GM19468 (cell line): ENCODE data around the gene CCDC74B.
"Not testable (repeated sequence)": the region's sequence is repeated elsewhere in the genome, so short reads cannot be mapped to it uniquely, and the experiment has no call there.

ENCODE experiments used
- ATAC-seq: cut with Tn5 transposase; IDR thresholded peaks from one replicate; pipeline ENCODE4 v1.9.1; 2021; ENCODE audit warnings: mild to moderate bottlenecking, moderate library complexity, moderate number of reproducible peaks; ENCODE audit not compliant: unreplicated experiment; ENCODE audit errors: extremely low read depth

The CCDC74B gene

DNA sequence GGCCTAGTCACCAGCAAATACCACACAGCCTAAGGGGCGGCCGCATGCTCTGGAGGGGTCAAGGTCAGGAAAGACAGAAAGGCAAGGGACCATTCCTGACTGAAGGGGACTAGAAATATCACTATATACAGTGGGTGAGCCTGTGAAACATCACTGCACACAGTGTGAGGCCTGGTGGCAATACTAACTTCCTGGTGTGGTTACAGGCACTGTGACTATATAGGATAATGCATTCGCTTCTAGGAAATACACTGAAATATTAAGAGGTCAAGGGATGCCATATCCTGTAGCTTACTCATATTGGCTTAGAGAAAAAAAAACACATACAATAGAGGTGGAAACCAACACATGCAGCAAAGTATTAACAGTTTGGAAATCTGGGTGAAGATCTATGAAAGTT is 24.3 kb upstream of the CCDC74B start:
- not testable (repeated sequence) for ATAC-seq

DNA sequence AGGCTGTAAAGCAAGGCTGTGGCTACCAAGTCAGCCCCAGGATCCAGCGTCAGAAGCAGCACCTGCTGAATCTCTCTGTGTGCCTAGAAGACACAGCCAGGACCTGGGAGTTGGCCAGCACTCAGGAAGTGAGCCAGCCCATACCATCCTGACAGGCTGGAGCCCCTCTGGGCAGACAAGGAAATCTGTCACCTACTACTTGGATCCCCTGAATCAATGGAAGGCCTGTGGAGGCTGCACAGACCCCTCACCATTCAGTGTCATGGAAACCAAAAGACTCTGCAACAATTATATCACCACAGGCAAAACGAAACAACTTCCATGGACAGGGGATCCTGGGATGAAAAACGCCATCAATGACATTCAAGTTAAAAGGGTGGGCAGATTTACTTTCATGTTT is 21.7 kb upstream of the CCDC74B start:
- not testable (repeated sequence) for ATAC-seq

- ATAC-seq: no peak
Measured at GRCh38 chr2:130165293-130166016, 20.5 kb upstream of the CCDC74B start.

DNA sequence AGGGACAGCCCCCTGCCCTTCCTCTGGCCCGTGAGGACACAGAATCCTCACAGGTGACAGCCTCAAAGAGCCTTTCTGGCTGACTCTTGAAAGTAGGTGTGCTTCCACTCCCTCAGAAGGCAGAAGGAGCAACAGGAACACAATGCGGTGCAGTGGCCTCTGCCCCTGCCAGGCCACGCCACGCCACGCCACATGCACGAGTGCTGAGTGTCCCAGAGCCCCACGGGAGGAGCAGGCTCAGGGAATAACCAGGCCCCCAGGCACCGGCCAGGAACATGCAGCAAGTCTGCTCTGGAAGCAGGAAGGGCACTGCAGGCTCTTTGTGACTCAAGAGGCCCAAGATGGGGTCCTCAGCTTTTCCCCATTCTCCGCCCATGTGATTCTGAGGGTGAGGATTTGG is 18.1 kb upstream of the CCDC74B start:
- no peak for ATAC-seq

GRCh38 chr2:130162486-130162885 is 17.6 kb upstream of the CCDC74B start:
- ATAC-seq: not testable (repeated sequence)

DNA sequence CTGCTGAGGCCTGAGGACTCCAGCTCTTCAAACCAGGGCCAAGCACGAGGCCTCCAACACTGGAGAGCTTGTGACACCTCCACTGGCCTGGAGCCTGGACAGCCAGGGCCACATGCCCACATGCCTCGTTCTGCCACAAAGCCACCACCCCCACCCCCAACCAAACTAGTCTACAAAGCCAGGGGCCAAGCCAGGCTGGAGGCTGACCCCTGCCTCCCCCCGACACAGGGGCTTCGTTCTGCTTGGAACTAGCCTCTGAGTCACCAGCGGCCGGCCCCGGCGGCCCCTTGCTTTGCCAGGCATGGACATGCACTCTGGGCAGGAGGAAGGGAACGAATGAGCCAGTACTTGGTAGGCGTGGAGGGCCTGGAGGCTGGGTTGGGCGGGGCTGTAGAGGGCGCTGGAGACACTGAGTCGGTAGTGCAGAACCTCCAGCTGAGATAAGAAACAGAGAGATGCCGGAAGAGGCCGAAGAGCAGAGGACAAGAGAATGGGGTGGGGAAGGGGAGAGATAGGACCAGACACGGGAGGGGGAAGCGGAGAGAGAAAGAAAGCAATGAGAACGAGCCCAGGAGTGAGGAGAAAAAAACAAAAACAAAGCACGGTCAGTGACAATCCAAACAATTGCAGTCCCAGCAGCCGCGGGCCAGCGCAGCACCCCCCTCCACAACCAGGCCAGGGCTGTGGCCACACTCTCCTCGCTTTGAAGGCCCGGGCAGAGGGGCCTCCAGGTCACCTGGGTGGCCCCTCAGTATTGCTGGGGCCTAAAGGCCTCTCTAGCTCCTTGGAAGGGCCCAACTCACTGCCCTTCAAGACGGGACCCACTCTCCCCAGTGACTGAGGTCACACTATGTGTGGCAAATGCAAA is 16.2 kb upstream of the CCDC74B start:
- ATAC-seq: not testable (repeated sequence)

DNA sequence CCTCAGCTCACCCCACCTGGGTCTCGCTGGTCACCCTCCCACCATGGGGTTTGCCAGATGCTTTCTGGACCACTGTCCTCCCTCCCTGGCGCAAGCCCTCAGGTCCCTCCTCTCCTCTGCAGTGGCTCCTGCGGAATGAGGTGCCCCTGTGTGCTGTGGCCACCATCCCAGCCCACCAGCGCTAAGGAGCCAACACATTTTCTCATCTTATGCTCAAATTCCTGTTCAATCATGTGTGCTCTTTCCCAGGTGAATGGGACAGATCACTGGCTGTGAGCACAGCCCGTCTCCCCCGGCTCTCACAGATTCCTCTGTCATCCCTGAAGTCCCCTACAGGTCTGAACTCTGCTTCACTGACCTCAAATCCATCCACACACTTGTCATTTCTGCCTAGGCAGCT is 15.2 kb upstream of the CCDC74B start:
- no peak for ATAC-seq

DNA sequence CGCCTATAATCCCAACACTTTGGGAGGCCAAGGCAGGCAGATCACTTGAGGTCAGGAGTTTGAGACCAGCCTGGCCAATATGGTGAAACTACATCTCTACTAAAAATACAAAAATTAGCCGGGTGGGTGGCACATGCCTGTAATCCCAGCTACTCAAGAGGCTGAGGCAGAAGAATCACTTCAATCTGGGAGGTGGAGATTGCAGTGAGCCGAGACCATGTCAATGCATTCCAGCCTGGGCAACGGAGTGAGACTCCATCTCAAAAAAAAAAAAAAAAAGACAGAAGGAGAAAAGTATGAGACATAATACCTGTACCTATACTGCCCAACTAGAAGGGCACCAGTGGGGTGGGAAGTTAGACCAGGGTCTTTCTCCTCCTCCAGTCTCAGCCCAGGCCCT is 14.5 kb upstream of the CCDC74B start:
- ATAC-seq: not testable (repeated sequence)

DNA sequence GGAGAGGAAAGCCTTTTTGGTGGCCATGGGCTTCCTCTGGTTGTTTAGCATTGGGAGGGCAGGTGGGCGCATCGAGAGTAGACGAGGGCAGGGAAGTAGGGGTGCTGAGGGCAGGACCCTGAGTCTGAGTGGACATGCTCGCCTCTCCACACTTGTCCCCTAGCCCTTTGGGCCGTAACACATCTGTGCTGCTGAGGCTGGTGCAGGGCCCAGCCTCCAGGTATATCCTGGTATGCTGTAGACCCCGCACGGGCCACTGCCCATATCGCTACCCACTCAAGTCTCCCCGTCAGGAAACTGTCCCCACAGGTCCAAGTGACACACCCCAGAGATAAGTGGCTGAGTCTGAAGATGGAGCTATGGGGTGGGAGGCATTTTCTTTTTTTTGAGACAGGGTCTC is 13.7 kb upstream of the CCDC74B start:
- no peak for ATAC-seq

GRCh38 chr2:130157825-130158514 is 13.1 kb upstream of the CCDC74B start:
- peak; percentile 31 for ATAC-seq

DNA sequence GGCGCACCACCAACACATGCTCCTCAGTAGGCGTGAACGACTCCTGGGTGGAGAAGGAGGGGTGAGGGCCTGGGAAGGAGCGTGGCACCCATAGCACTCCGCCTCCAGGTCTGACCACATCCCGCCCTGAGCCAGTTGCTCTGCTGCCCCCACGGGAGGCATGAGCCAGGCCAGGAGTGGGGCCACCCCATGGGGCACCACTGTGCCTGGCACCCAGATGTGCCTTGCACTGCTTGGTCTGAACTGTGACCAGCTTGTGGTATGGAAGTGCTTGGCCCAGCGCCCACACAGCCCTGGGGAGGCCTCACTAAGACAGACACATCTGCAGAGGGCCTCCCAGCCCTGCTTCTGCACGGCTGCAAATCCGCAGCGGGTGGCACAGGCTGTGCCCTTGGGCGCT is 12.4 kb upstream of the CCDC74B start:
- not testable (repeated sequence) for ATAC-seq

DNA sequence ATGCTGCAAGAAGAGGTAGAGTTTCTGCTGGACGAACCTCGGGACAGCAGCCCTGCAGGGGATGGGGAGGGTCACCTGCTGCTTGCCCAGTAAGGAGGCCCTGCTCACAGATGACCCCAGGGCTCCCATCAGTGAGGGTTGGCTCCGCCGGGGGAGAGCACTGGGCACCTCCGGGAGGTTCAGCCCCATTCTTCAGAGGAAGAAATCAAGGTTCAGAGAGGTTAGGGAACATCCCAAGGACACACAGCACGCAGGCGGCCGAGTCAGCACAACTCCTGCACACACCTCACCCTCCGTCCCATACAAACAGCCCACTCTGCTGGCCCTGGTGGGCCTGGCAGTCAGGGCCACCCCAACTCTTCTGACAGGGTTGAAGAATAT is 11.7 kb upstream of the CCDC74B start:
- ATAC-seq: no peak

- not testable (repeated sequence) for ATAC-seq
Measured at GRCh38 chr2:130155956-130156623, 11.2 kb upstream of the CCDC74B start.

GRCh38 chr2:130154773-130155765 is 10.2 kb upstream of the CCDC74B start:
- ATAC-seq: no peak

- not testable (repeated sequence) for ATAC-seq
Measured at GRCh38 chr2:130154423-130154770, 9.5 kb upstream of the CCDC74B start.

- ATAC-seq: not testable (repeated sequence)
Measured at GRCh38 chr2:130153721-130154422, 9.0 kb upstream of the CCDC74B start.

DNA sequence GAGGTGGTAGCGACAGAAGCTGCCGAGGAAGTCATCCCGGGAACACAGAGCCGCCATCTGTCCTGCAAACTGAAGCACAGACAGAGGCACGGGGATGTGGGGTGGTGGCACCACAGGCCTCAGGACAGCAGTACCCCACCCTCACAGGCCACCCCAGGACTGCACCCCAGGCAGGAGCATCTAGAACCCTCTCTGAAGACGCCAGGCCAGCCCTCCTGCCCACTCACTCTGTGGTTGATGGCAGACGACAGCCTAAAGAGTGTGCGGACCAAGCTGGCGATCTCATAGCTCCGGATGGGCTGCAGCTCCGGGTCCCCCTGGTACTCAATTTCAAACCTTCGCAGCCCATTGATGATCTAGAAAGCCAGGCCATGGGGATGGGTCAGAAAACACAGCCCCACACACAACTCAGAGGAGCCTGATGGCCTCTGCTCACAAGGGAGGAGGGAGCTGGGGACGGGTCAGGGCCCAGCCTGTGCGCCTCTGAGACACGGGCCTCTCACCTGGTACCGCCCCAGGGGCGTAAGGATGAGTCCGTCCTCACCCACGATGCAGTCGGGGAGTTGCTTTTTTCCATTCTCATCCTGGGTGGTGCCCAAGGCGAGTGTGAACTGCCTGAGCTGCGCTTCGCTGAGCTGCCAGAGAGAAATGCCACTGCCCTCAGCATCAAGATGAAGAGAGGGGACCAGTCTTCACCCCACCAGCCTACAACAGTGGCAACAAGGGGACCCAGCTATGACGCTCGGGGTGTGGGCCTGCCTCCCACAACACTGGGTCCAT is 8.1 kb upstream of the CCDC74B start:
- no peak for ATAC-seq
